PFSK-1 (cell line): Measurements from ENCODE around the gene PHACTR1.

Source experiments
- FOXP2 ChIP-seq: optimal IDR thresholded peaks from 2 replicates; pipeline ENCODE3; 2011; ENCODE audit warnings: borderline replicate concordance, control low read depth, inconsistent platforms; ENCODE audit not compliant: insufficient read depth; ENCODE audit errors: extremely low read length, extremely low read depth
- POLR2AphosphoS5 ChIP-seq: IDR thresholded peaks from 2 replicates; pipeline ENCODE4 v1.6.1; 2012; ENCODE audit warnings: low read depth, mild to moderate bottlenecking, control low read depth, low read length, moderate library complexity
- REST ChIP-seq, 2 experiments: IDR thresholded peaks; 2 replicates each; pipeline versions ENCODE4 v1.6.1 to v1.8.0; 2011 to 2012; ENCODE audit warnings: low read depth in 2 of 2, low read length in 2 of 2, control low read depth in 1 of 2, inconsistent platforms in 1 of 2, mild to moderate bottlenecking in 1 of 2, moderate library complexity in 1 of 2; ENCODE audit not compliant: insufficient read depth in 1 of 2
- SIN3A ChIP-seq: IDR thresholded peaks from 2 replicates; pipeline ENCODE4 v1.6.1; 2012; ENCODE audit warnings: mild to moderate bottlenecking, low read length, moderate library complexity, borderline replicate concordance; ENCODE audit not compliant: insufficient read depth
- TAF1 ChIP-seq: IDR thresholded peaks from 2 replicates; pipeline ENCODE4 v1.6.1; 2012; ENCODE audit warnings: low read length, control low read depth, borderline replicate concordance; ENCODE audit not compliant: insufficient read depth

The PHACTR1 gene

GRCh38 chr6:13235339-13235738 is 518.8 kb downstream of the PHACTR1 start:
- TF ChIP-seq SIN3A (no peak), TAF1 (no peak), POLR2AphosphoS5 (no peak), REST (IDR thresholded peaks at IDR 0.05; ENCODE audit: insufficient read depth in 1 of 2, low read depth in 2 of 2, low read length in 2 of 2) (no peak)

GRCh38 chr6:13237318-13237717 is 520.8 kb downstream of the PHACTR1 start:
- TF ChIP-seq FOXP2 (no peak), TAF1 (no peak), POLR2AphosphoS5 (no peak)

GRCh38 chr6:13238017-13238416 is 521.5 kb downstream of the PHACTR1 start:
- TF ChIP-seq TAF1 = no peak
- TF ChIP-seq SIN3A = no peak
- no peak for TF ChIP-seq POLR2AphosphoS5

- TF ChIP-seq FOXP2 (no peak), REST (IDR thresholded peaks at IDR 0.05; ENCODE audit: insufficient read depth in 1 of 2, low read depth in 2 of 2, low read length in 2 of 2) (no peak), TAF1 (no peak), SIN3A (no peak), POLR2AphosphoS5 (no peak)
Observed at GRCh38 chr6:13238640-13239216, 522.2 kb downstream of the PHACTR1 start.

GRCh38 chr6:13239530-13240455 is 523.2 kb downstream of the PHACTR1 start:
- TF ChIP-seq POLR2AphosphoS5 (no peak), FOXP2 (no peak), REST (IDR thresholded peaks at IDR 0.05; ENCODE audit: insufficient read depth in 1 of 2, low read depth in 2 of 2, low read length in 2 of 2) (no peak), TAF1 (no peak), SIN3A (no peak)

GRCh38 chr6:13241364-13241763 is 524.8 kb downstream of the PHACTR1 start:
- TF ChIP-seq FOXP2 (no peak), SIN3A (no peak), REST (IDR thresholded peaks at IDR 0.05; ENCODE audit: insufficient read depth in 1 of 2, low read depth in 2 of 2, low read length in 2 of 2) (no peak), POLR2AphosphoS5 (no peak), TAF1 (no peak)
